Gastroesophageal sphincter (tissue), 4 donors: ENCODE measurements around the gene ARHGAP20. TPM values are rescaled to one million over a fixed set of nuclear protein-coding genes. Genes with fewer than 3 reads are reported as not detected.

Experiments used
- ATAC-seq: fragments of 150-250 bp; one replicate; pipeline ENCODE4 v1.9.1; 2016; ENCODE audit warnings: mild to moderate bottlenecking, moderate library complexity
- H3K27ac ChIP-seq, 4 donors: fragments of 200-600 bp; sonication (generic) in 3 of 4; 1 replicate in 3 of 4; 2 replicates in 1 of 4; pipeline ENCODE4 v1.5.1; 2016 to 2019
- H3K27me3 ChIP-seq: fragments of 200-600 bp; sonication (generic); one replicate; pipeline ENCODE4 v1.5.1; 2019
- H3K36me3 ChIP-seq, 2 donors: fragments of 200-600 bp; sonication (generic); one replicate each; pipeline ENCODE4 v1.5.1; 2019; ENCODE audit warnings: control low read depth in 1 of 2
- H3K4me1 ChIP-seq, 3 donors: fragments of 200-600 bp; sonication (generic); 1 replicate in 2 of 3; 2 replicates in 1 of 3; pipeline ENCODE4 v1.5.1; 2016 to 2019; ENCODE audit warnings: control low read depth in 2 of 3
- H3K4me3 ChIP-seq, 2 donors: fragments of 200-600 bp; sonication (generic); one replicate each; pipeline ENCODE4 v1.5.1; 2019; ENCODE audit warnings: mild to moderate bottlenecking in 1 of 2, moderate library complexity in 1 of 2
- H3K9me3 ChIP-seq, 3 donors: fragments of 200-600 bp; sonication (generic); one replicate each; pipeline ENCODE4 v1.5.1; 2017 to 2019; ENCODE audit warnings: control low read depth in 2 of 3
- CTCF ChIP-seq, 4 experiments: fragments of 200-600 bp in 2 of 4; fragments of 450-650 bp in 2 of 4; sonication (generic) in 1 of 4; IDR thresholded peaks; one replicate each; pipeline ENCODE4 v1.5.1; 2017 to 2019; ENCODE audit warnings: antibody characterized with exemption in 4 of 4, mild to moderate bottlenecking in 2 of 4, moderate library complexity in 2 of 4
- EP300 ChIP-seq: sonication (generic); formaldehyde crosslinking; IDR thresholded peaks from one replicate; pipeline ENCODE4 v1.6.1; 2017; ENCODE audit warnings: antibody characterized with exemption, mild to moderate bottlenecking
- POLR2A ChIP-seq, 2 donors: fragments of 450-650 bp; IDR thresholded peaks; one replicate each; pipeline ENCODE4 v1.6.1; 2017; ENCODE audit warnings: antibody characterized with exemption in 2 of 2, mild to moderate bottlenecking in 2 of 2, moderate library complexity in 1 of 2
- POLR2AphosphoS5 ChIP-seq: sonication (generic); formaldehyde crosslinking; IDR thresholded peaks from one replicate; pipeline ENCODE4 v1.6.1; 2017; ENCODE audit warnings: antibody characterized with exemption
- WGBS, 2 donors: methylation state at CpG; one replicate each; pipeline ENCODE4 v1.1.5; 2018; ENCODE audit warnings: low coverage in 1 of 2; 5-methylcytosine and 5-hydroxymethylcytosine counted together
- total RNA-seq, 4 donors: library from RNA; depleted of rRNA; stranded (reverse); fragments of >200 nt; gene quantifications; one replicate each; pipeline ENCODE4 v1.1.0, GENCODE V29; 2016

ARHGAP20 gene
- total RNA-seq, 4 donors from 2014 or later = 5.3 to 34.6 (median 7.0) TPM

GRCh38 chr11:110580571-110580970 is 131.7 kb downstream of the ARHGAP20 start:
- 90 to 92% methylated on average over 2 to 7 of the region's 8 CpGs for WGBS, 2 donors
- Histone ChIP-seq H3K9me3 (no peaks in the 10 kb centered on the region), H3K4me3 (no peak overlapping the region), H3K27me3 (no peaks in the 10 kb centered on the region), H3K27ac (no peak overlapping the region), H3K36me3 (peaks cover 0 to 42% of the 10 kb centered on the region in 2 donors), H3K4me1 (no peaks in the 10 kb centered on the region)
- TF ChIP-seq POLR2A (IDR thresholded peaks at IDR 0.05) (no peak), EP300 (no peak), POLR2AphosphoS5 (no peak), CTCF (IDR thresholded peaks at IDR 0.05) (no peak)
- ATAC-seq = no peak

- ATAC-seq = no peak
- no peaks in the 10 kb centered on the region for H3K27me3 ChIP-seq
- H3K4me1 ChIP-seq = no peaks in the 10 kb centered on the region
- 50 to 58% methylated on average over 1 to 3 of the region's 5 CpGs for WGBS, 2 donors
- H3K36me3 ChIP-seq = peaks cover 0 to 9% of the 10 kb centered on the region in 2 donors
- H3K9me3 ChIP-seq = no peaks in the 10 kb centered on the region
- no peak overlapping the region for H3K4me3 ChIP-seq
- no peak for TF ChIP-seq POLR2A (IDR thresholded peaks at IDR 0.05)
- no peak for TF ChIP-seq CTCF (IDR thresholded peaks at IDR 0.05)
- TF ChIP-seq EP300 = no peak
- TF ChIP-seq POLR2AphosphoS5 = no peak
- H3K27ac ChIP-seq = no peak overlapping the region
Measured at GRCh38 chr11:110573411-110573810, 138.8 kb downstream of the ARHGAP20 start.

GRCh38 chr11:110571081-110571720 is 141.0 kb downstream of the ARHGAP20 start:
- 41 to 55% methylated on average over 4 to 5 of the region's 5 CpGs for WGBS, 2 donors
- no peak overlapping the region for H3K4me3 ChIP-seq
- H3K4me1 ChIP-seq = no peaks in the 10 kb centered on the region
- no peak overlapping the region for H3K27ac ChIP-seq
- no peaks in the 10 kb centered on the region for H3K27me3 ChIP-seq
- ATAC-seq = no peak
- TF ChIP-seq POLR2A (IDR thresholded peaks at IDR 0.05) (no peak), EP300 (no peak), CTCF (IDR thresholded peaks at IDR 0.05) (no peak), POLR2AphosphoS5 (no peak)
- H3K9me3 ChIP-seq = no peaks in the 10 kb centered on the region
- peaks cover 0 to 4% of the 10 kb centered on the region in 2 donors for H3K36me3 ChIP-seq

GRCh38 chr11:110566577-110566976 is 145.7 kb downstream of the ARHGAP20 start:
- H3K9me3 ChIP-seq = no peaks in the 10 kb centered on the region
- H3K4me1 ChIP-seq = no peaks in the 10 kb centered on the region
- H3K27me3 ChIP-seq = no peaks in the 10 kb centered on the region
- H3K27ac ChIP-seq = no peak overlapping the region
- WGBS, 2 donors = 63 to 70% methylated on average over 1 to 2 of the region's 2 CpGs
- ATAC-seq = no peak
- TF ChIP-seq POLR2A (IDR thresholded peaks at IDR 0.05) = no peak
- H3K4me3 ChIP-seq = no peak overlapping the region
- no peaks in the 10 kb centered on the region for H3K36me3 ChIP-seq

GRCh38 chr11:110565357-110566336 is 146.6 kb downstream of the ARHGAP20 start:
- no peak overlapping the region for H3K27ac ChIP-seq
- 61 to 63% methylated on average over 9 to 10 of the region's 16 CpGs for WGBS, 2 donors
- TF ChIP-seq POLR2A (IDR thresholded peaks at IDR 0.05) (no peak), EP300 (no peak), CTCF (IDR thresholded peaks at IDR 0.05) (no peak), POLR2AphosphoS5 (no peak)
- H3K4me1 ChIP-seq = no peaks in the 10 kb centered on the region
- H3K4me3 ChIP-seq = no peak overlapping the region
- no peaks in the 10 kb centered on the region for H3K27me3 ChIP-seq
- no peak for ATAC-seq
- no peaks in the 10 kb centered on the region for H3K36me3 ChIP-seq
- no peaks in the 10 kb centered on the region for H3K9me3 ChIP-seq
